ENCODE measurements around the gene CFTR. TPM values are rescaled to one million over a fixed set of nuclear protein-coding genes. Genes with fewer than 3 reads are reported as not detected.

Gene CFTR
- total and polyA plus RNA-seq, 2 of the 4 experiments (the other 2 are of a cell fraction) = 0.18 to 0.21 TPM

GRCh38 chr7:117489430-117489829, 9.6 kb downstream of the CFTR start:
- no TSS peak for BruUV-seq (replicated peaks)
- Histone ChIP-seq H3K9me3 (ENCODE audit: control insufficient read depth, insufficient read depth, low read length) (no peaks in the 10 kb centered on the region), H3K4me3 (ENCODE audit: insufficient read depth, low read depth, low read length) (no peak overlapping the region), H4K8ac (ENCODE audit: low read depth in 2 of 2, low read length in 2 of 2) (no peak overlapping the region), H4K91ac (ENCODE audit: insufficient read depth, low read depth, low read length) (no peak overlapping the region), H2AK9ac (replicated peaks; ENCODE audit: low read depth, low read length, poor library complexity) (no peak overlapping the region), H2BK15ac (ENCODE audit: low read depth, low read length) (no peak overlapping the region), H3K36me3 (ENCODE audit: control insufficient read depth, insufficient read depth, low read length) (no peaks in the 10 kb centered on the region), H3K79me1 (ENCODE audit: low read depth in 1 of 2, low read length in 2 of 2) (no peaks in the 10 kb centered on the region), H3K4me2 (ENCODE audit: low read depth, low read length) (no peak overlapping the region), H2BK5ac (ENCODE audit: low read depth, low read length, poor library complexity, severe bottlenecking) (no peak overlapping the region), H2AK5ac (ENCODE audit: low read depth, low read length) (no peak overlapping the region), H3K14ac (replicated peaks; ENCODE audit: low read depth, low read length) (no peak overlapping the region), H2BK120ac (ENCODE audit: low read depth, low read length) (no peak overlapping the region), H2BK20ac (ENCODE audit: low read depth, low read length) (no peak overlapping the region), H2AFZ (replicated peaks; ENCODE audit: low read length, poor library complexity) (no peak overlapping the region), H3K23ac (ENCODE audit: low read depth, low read length) (no peak overlapping the region), H3K9ac (ENCODE audit: low read depth, low read length) (no peak overlapping the region), H3K18ac (ENCODE audit: low read depth, low read length) (no peak overlapping the region), H4K5ac (ENCODE audit: low read depth, low read length) (no peak overlapping the region), H3K4me1 (ENCODE audit: control insufficient read depth, insufficient read depth, low read length) (no peaks in the 10 kb centered on the region), H3K4ac (ENCODE audit: low read depth, low read length) (no peak overlapping the region), H3K27ac (ENCODE audit: insufficient read depth, low read length) (no peak overlapping the region), H4K20me1 (ENCODE audit: insufficient read depth, low read length) (no peaks in the 10 kb centered on the region), H3K9me1 (ENCODE audit: insufficient read depth, low read length) (no peaks in the 10 kb centered on the region), H3K27me3 (ENCODE audit: control insufficient read depth, insufficient read depth, low read length) (no peaks in the 10 kb centered on the region), H3K56ac (ENCODE audit: extremely low read depth, insufficient read depth, low read length) (no peak overlapping the region)
- TF ChIP-seq MAFK (IDR thresholded peaks at IDR 0.05; ENCODE audit: low read depth, low read length) (no peak), BHLHE40 (IDR thresholded peaks at IDR 0.05; ENCODE audit: low read depth, low read length) (no peak), FOS (IDR thresholded peaks at IDR 0.05; ENCODE audit: low read depth, low read length) (no peak), RFX5 (IDR thresholded peaks at IDR 0.05; ENCODE audit: low read depth, low read length) (no peak), USF2 (IDR thresholded peaks at IDR 0.05; ENCODE audit: low read depth, low read length) (no peak), CHD1 (IDR thresholded peaks at IDR 0.05; ENCODE audit: low read depth, low read length) (no peak), RCOR1 (IDR thresholded peaks at IDR 0.05; ENCODE audit: insufficient replicate concordance, low read length) (no peak), MAZ (IDR thresholded peaks at IDR 0.05; ENCODE audit: borderline replicate concordance, low read depth, low read length) (no peak)
- in situ Hi-C loops (cut with MboI; ENCODE audit: low sequenced_read_pairs) (no loop called here), intact Hi-C loops (cut with micrococcal nuclease) (no loop called here), dilution Hi-C loops (cut with HindIII; ENCODE audit: low sequenced_read_pairs, unreplicated experiment) (no loop called here)
- CTCF ChIA-PET = interaction anchor here (0.5 kb wide), 1 partner anchor 9 kb away, joined by 4 read pairs; no protein-coding TSS in a partner anchor
- WGBS, 2 experiments (ENCODE audit: extremely low coverage in 2 of 2, insufficient read length in 1 of 2) = no CpG with 5 or more reads among the region's 2 CpGs
- no peak for DNase-seq
- POLR2A ChIA-PET (ENCODE audit: unreplicated experiment) = no interaction called here
- no peak for ATAC-seq (ENCODE audit: low read depth)
